ENCODE data around the gene SAMD8.
A peak's percentile ranks its signal among the peaks of the same experiment; 100 is the strongest.

Gene SAMD8

GRCh38 chr10:75079436-75080083 is 31.9 kb upstream of the SAMD8 start:
- H4K8ac ChIP-seq (ENCODE audit: low read depth, low read length), result no peak overlapping the region
- H3K27ac ChIP-seq (replicated peaks; ENCODE audit: low read length), result peak overlapping the region; percentile 26
- no peak overlapping the region for H4K91ac ChIP-seq (ENCODE audit: low read depth, low read length, poor library complexity)
- peaks cover 15 to 20% of the 10 kb centered on the region in 2 donors for H3K4me1 ChIP-seq (ENCODE audit: control insufficient read depth in 2 of 2, insufficient read depth in 1 of 2, low read depth in 1 of 2, low read length in 2 of 2)
- H3K4me2 ChIP-seq (ENCODE audit: insufficient read depth, low read length, poor library complexity, severe bottlenecking), result no peak overlapping the region
- H3K4ac ChIP-seq (ENCODE audit: low read length), result no peak overlapping the region
- H2BK5ac ChIP-seq (ENCODE audit: low read length), result no peak overlapping the region
- no peak overlapping the region for H3K23ac ChIP-seq (ENCODE audit: low read depth, low read length, poor library complexity)
- no peak overlapping the region for H3K4me3 ChIP-seq (ENCODE audit: low read length in 2 of 2)
- H3K79me1 ChIP-seq (ENCODE audit: low read depth, low read length), result peaks cover 2% of the 10 kb centered on the region
- H3K27me3 ChIP-seq (ENCODE audit: control insufficient read depth in 3 of 3, insufficient read depth in 3 of 3, low read depth in 1 of 3, low read length in 3 of 3), result no peaks in the 10 kb centered on the region
- H3K9ac ChIP-seq (ENCODE audit: low read depth, low read length, poor library complexity), result no peak overlapping the region
- no peak overlapping the region for H3K14ac ChIP-seq (ENCODE audit: low read length)
- H2AK5ac ChIP-seq (ENCODE audit: low read depth, low read length), result no peak overlapping the region
- no peaks in the 10 kb centered on the region for H3K36me3 ChIP-seq (replicated peaks in 1 of 2; ENCODE audit: control insufficient read depth in 2 of 2, insufficient read depth in 2 of 2, low read length in 2 of 2)
- H3K9me3 ChIP-seq (replicated peaks in 1 of 2; ENCODE audit: control insufficient read depth in 2 of 2, insufficient read depth in 1 of 2, low read depth in 1 of 2, low read length in 2 of 2), result peaks cover 4 to 5% of the 10 kb centered on the region in 2 donors
- H2BK120ac ChIP-seq (ENCODE audit: low read depth, low read length), result no peak overlapping the region
- no CpG with 5 or more reads among the region's 9 CpGs for WGBS, 2 donors (ENCODE audit: extremely low coverage in 2 of 2, insufficient read length in 2 of 2, insufficient replicate concordance in 1 of 2)
- H2BK12ac ChIP-seq (ENCODE audit: low read length), result no peak overlapping the region
- H2AFZ ChIP-seq (ENCODE audit: low read length), result peak overlapping the region; percentile 82
- no peak overlapping the region for H2BK15ac ChIP-seq (ENCODE audit: low read length)
- peak overlapping the region; percentile 79 for H3K18ac ChIP-seq (ENCODE audit: low read length)
- no peak for DNase-seq (ENCODE audit: low spot score)

GRCh38 chr10:75080554-75080953 is 30.9 kb upstream of the SAMD8 start:
- H3K4me2 ChIP-seq (ENCODE audit: insufficient read depth, low read length, poor library complexity, severe bottlenecking), result no peak overlapping the region
- peaks cover 18 to 24% of the 10 kb centered on the region in 2 donors for H3K4me1 ChIP-seq (ENCODE audit: control insufficient read depth in 2 of 2, insufficient read depth in 1 of 2, low read depth in 1 of 2, low read length in 2 of 2)
- H2AK5ac ChIP-seq (ENCODE audit: low read depth, low read length), result peak overlapping the region; percentile 57
- no peak overlapping the region for H3K4me3 ChIP-seq (ENCODE audit: low read length in 2 of 2)
- no peak overlapping the region for H3K27ac ChIP-seq (replicated peaks; ENCODE audit: low read length)
- no CpG with 5 or more reads among the region's 4 CpGs for WGBS, 2 donors (ENCODE audit: extremely low coverage in 2 of 2, insufficient read length in 2 of 2, insufficient replicate concordance in 1 of 2)
- no peak overlapping the region for H2BK5ac ChIP-seq (ENCODE audit: low read length)
- no peak overlapping the region for H3K9ac ChIP-seq (ENCODE audit: low read depth, low read length, poor library complexity)
- no peak overlapping the region for H2BK120ac ChIP-seq (ENCODE audit: low read depth, low read length)
- DNase-seq (ENCODE audit: low spot score), result no peak
- no peak overlapping the region for H3K23ac ChIP-seq (ENCODE audit: low read depth, low read length, poor library complexity)
- H3K36me3 ChIP-seq (replicated peaks in 1 of 2; ENCODE audit: control insufficient read depth in 2 of 2, insufficient read depth in 2 of 2, low read length in 2 of 2), result no peaks in the 10 kb centered on the region
- H2AFZ ChIP-seq (ENCODE audit: low read length), result no peak overlapping the region
- H2BK12ac ChIP-seq (ENCODE audit: low read length), result no peak overlapping the region
- no peak overlapping the region for H3K18ac ChIP-seq (ENCODE audit: low read length)
- no peak overlapping the region for H3K4ac ChIP-seq (ENCODE audit: low read length)
- no peak overlapping the region for H4K91ac ChIP-seq (ENCODE audit: low read depth, low read length, poor library complexity)
- no peak overlapping the region for H2BK15ac ChIP-seq (ENCODE audit: low read length)
- H3K9me3 ChIP-seq (replicated peaks in 1 of 2; ENCODE audit: control insufficient read depth in 2 of 2, insufficient read depth in 1 of 2, low read depth in 1 of 2, low read length in 2 of 2), result peaks cover 4 to 5% of the 10 kb centered on the region in 2 donors
- no peak overlapping the region for H3K14ac ChIP-seq (ENCODE audit: low read length)
- H3K27me3 ChIP-seq (ENCODE audit: control insufficient read depth in 3 of 3, insufficient read depth in 3 of 3, low read depth in 1 of 3, low read length in 3 of 3), result no peaks in the 10 kb centered on the region
- peaks cover 2% of the 10 kb centered on the region for H3K79me1 ChIP-seq (ENCODE audit: low read depth, low read length)
- H4K8ac ChIP-seq (ENCODE audit: low read depth, low read length), result no peak overlapping the region

GRCh38 chr10:75081379-75081778 is 30.1 kb upstream of the SAMD8 start:
- peaks cover 13 to 23% of the 10 kb centered on the region in 2 donors for H3K4me1 ChIP-seq (ENCODE audit: control insufficient read depth in 2 of 2, insufficient read depth in 1 of 2, low read depth in 1 of 2, low read length in 2 of 2)
- H4K91ac ChIP-seq (ENCODE audit: low read depth, low read length, poor library complexity), result no peak overlapping the region

GRCh38 chr10:75083972-75084833 is 27.3 kb upstream of the SAMD8 start:
- Histone ChIP-seq H3K79me1 (ENCODE audit: low read depth, low read length) (peaks cover 2% of the 10 kb centered on the region), H4K8ac (ENCODE audit: low read depth, low read length) (no peak overlapping the region), H3K9ac (ENCODE audit: low read depth, low read length, poor library complexity) (no peak overlapping the region), H3K36me3 (replicated peaks in 1 of 2; ENCODE audit: control insufficient read depth in 2 of 2, insufficient read depth in 2 of 2, low read length in 2 of 2) (no peaks in the 10 kb centered on the region), H2AFZ (ENCODE audit: low read length) (peak overlapping the region; percentile 39), H2BK12ac (ENCODE audit: low read length) (no peak overlapping the region), H2BK15ac (ENCODE audit: low read length) (no peak overlapping the region), H2BK120ac (ENCODE audit: low read depth, low read length) (no peak overlapping the region), H3K4ac (ENCODE audit: low read length) (no peak overlapping the region), H3K9me3 (replicated peaks in 1 of 2; ENCODE audit: control insufficient read depth in 2 of 2, insufficient read depth in 1 of 2, low read depth in 1 of 2, low read length in 2 of 2) (peaks cover 4 to 5% of the 10 kb centered on the region in 2 donors), H3K27ac (replicated peaks; ENCODE audit: low read length) (peak overlapping the region; percentile 17), H3K14ac (ENCODE audit: low read length) (no peak overlapping the region), H3K4me2 (ENCODE audit: insufficient read depth, low read length, poor library complexity, severe bottlenecking) (no peak overlapping the region), H3K4me1 (ENCODE audit: control insufficient read depth in 2 of 2, insufficient read depth in 1 of 2, low read depth in 1 of 2, low read length in 2 of 2) (peaks cover 13 to 31% of the 10 kb centered on the region in 2 donors), H4K91ac (ENCODE audit: low read depth, low read length, poor library complexity) (no peak overlapping the region), H3K23ac (ENCODE audit: low read depth, low read length, poor library complexity) (no peak overlapping the region), H2BK5ac (ENCODE audit: low read length) (no peak overlapping the region), H3K27me3 (ENCODE audit: control insufficient read depth in 3 of 3, insufficient read depth in 3 of 3, low read depth in 1 of 3, low read length in 3 of 3) (no peaks in the 10 kb centered on the region), H2AK5ac (ENCODE audit: low read depth, low read length) (no peak overlapping the region), H3K18ac (ENCODE audit: low read length) (peak overlapping the region; percentile 13), H3K4me3 (ENCODE audit: low read length in 2 of 2) (no peak overlapping the region)
- no CpG with 5 or more reads among the region's 10 CpGs for WGBS, 2 donors (ENCODE audit: extremely low coverage in 2 of 2, insufficient read length in 2 of 2, insufficient replicate concordance in 1 of 2)
- DNase-seq (ENCODE audit: low spot score), result no peak

More at GRCh38 chr10:75081379-75081778, 30.1 kb upstream of the SAMD8 start:
- Histone ChIP-seq H3K4me3 (ENCODE audit: low read length in 2 of 2) (no peak overlapping the region), H3K79me1 (ENCODE audit: low read depth, low read length) (peaks cover 2% of the 10 kb centered on the region), H3K14ac (ENCODE audit: low read length) (no peak overlapping the region), H2BK120ac (ENCODE audit: low read depth, low read length) (no peak overlapping the region), H4K8ac (ENCODE audit: low read depth, low read length) (no peak overlapping the region), H3K27me3 (ENCODE audit: control insufficient read depth in 3 of 3, insufficient read depth in 3 of 3, low read depth in 1 of 3, low read length in 3 of 3) (no peaks in the 10 kb centered on the region), H2AK5ac (ENCODE audit: low read depth, low read length) (no peak overlapping the region), H2BK15ac (ENCODE audit: low read length) (no peak overlapping the region), H3K9me3 (replicated peaks in 1 of 2; ENCODE audit: control insufficient read depth in 2 of 2, insufficient read depth in 1 of 2, low read depth in 1 of 2, low read length in 2 of 2) (peaks cover 4 to 5% of the 10 kb centered on the region in 2 donors), H2AFZ (ENCODE audit: low read length) (no peak overlapping the region), H3K4me2 (ENCODE audit: insufficient read depth, low read length, poor library complexity, severe bottlenecking) (no peak overlapping the region), H3K18ac (ENCODE audit: low read length) (no peak overlapping the region), H2BK12ac (ENCODE audit: low read length) (no peak overlapping the region), H3K4ac (ENCODE audit: low read length) (no peak overlapping the region), H3K23ac (ENCODE audit: low read depth, low read length, poor library complexity) (no peak overlapping the region), H3K9ac (ENCODE audit: low read depth, low read length, poor library complexity) (no peak overlapping the region), H2BK5ac (ENCODE audit: low read length) (no peak overlapping the region), H3K27ac (replicated peaks; ENCODE audit: low read length) (no peak overlapping the region), H3K36me3 (replicated peaks in 1 of 2; ENCODE audit: control insufficient read depth in 2 of 2, insufficient read depth in 2 of 2, low read length in 2 of 2) (no peaks in the 10 kb centered on the region)
- no peak for DNase-seq (ENCODE audit: low spot score)
- no CpG with 5 or more reads among the region's 5 CpGs for WGBS, 2 donors (ENCODE audit: extremely low coverage in 2 of 2, insufficient read length in 2 of 2, insufficient replicate concordance in 1 of 2)
